Posterior cingulate gyrus (tissue), 11 donors: ENCODE results near the gene NUDT5.
"Not testable (repeated sequence)": the region's sequence is repeated elsewhere in the genome, so short reads cannot be mapped to it uniquely, and the experiment has no call there.

ENCODE experiments used
- DNase-seq, 10 donors: peaks; one replicate each; pipeline versions ENCODE4 v3.0.0 to v3.0.0-alpha.2; 2020 to 2021; ENCODE audit warnings: mixed read lengths in 3 of 10
- intact Hi-C: fragments of 100-400 bp; cut with DNase I; formaldehyde crosslinking; loops from one replicate; pipeline ENCODE4 v1.15.1; 2023

Gene NUDT5

GRCh38 chr10:12195603-12196506 lies at the start of gene NUDT5, which contains the start of gene CDC123:
Gene NUDT5, minus strand, starts transcription at chr10:12195891. Its CDS starts 9,600 bp downstream, at chr10:12186291.
Gene CDC123, plus strand, starts transcription at chr10:12196188. Its CDS starts 58 bp downstream, at chr10:12196246.
- intact Hi-C loops = loop anchor here (2.0 to 10.0 kb wide), 2 partner anchors 67 to 131 kb away; partner anchors contain the start of genes DHTKD1 and SEC61A2
- DNase-seq = peak; percentile 83 to 98 (median 87)

- intact Hi-C loops = no loop called here
- no peak for DNase-seq
Observed at GRCh38 chr10:12243864-12244620, 48.4 kb upstream of the NUDT5 start.

GRCh38 chr10:12241810-12242529 lies 46.3 kb upstream of the NUDT5 start:
- intact Hi-C loops = no loop called here
- no peak for DNase-seq

GRCh38 chr10:12238821-12239220 lies 43.1 kb upstream of the NUDT5 start:
- intact Hi-C loops = no loop called here
- no peak for DNase-seq

GRCh38 chr10:12237265-12238220 lies 41.9 kb upstream of the NUDT5 start:
- intact Hi-C loops = no loop called here
- no peak for DNase-seq

- intact Hi-C loops = no loop called here
- DNase-seq = no peak
Observed at GRCh38 chr10:12235796-12236195, 40.1 kb upstream of the NUDT5 start.

- intact Hi-C loops = no loop called here
- no peak for DNase-seq
Observed at GRCh38 chr10:12235116-12235694, 39.5 kb upstream of the NUDT5 start.

- DNase-seq, intact Hi-C loops: not testable (repeated sequence)
Observed at GRCh38 chr10:12234687-12235086, 39.0 kb upstream of the NUDT5 start.

GRCh38 chr10:12228851-12229250 lies 33.2 kb upstream of the NUDT5 start:
- intact Hi-C loops = no loop called here
- DNase-seq = peak in 1 of 10 donors; percentile 80

GRCh38 chr10:12226438-12226837 lies 30.7 kb upstream of the NUDT5 start:
- DNase-seq = peak in 2 of 10 donors; percentile 49 to 63
- intact Hi-C loops = not testable (repeated sequence)

- no peak for DNase-seq
- intact Hi-C loops = no loop called here
Observed at GRCh38 chr10:12225444-12225843, 29.8 kb upstream of the NUDT5 start.

GRCh38 chr10:12221323-12222298 lies 25.9 kb upstream of the NUDT5 start:
- DNase-seq = peak in 3 of 10 donors; percentile 39 to 85 (median 61)
- intact Hi-C loops = no loop called here

GRCh38 chr10:12218991-12219390 lies 23.3 kb upstream of the NUDT5 start:
- no peak for DNase-seq
- intact Hi-C loops = no loop called here

- peak in 2 of 10 donors; percentile 12 to 31 for DNase-seq
Observed at GRCh38 chr10:12214763-12215218, 19.1 kb upstream of the NUDT5 start.

GRCh38 chr10:12214093-12214492 lies 18.4 kb upstream of the NUDT5 start:
- intact Hi-C loops = no loop called here
- no peak for DNase-seq

More at GRCh38 chr10:12214763-12215218, 19.1 kb upstream of the NUDT5 start:
- intact Hi-C loops = no loop called here

- DNase-seq = no peak
- intact Hi-C loops = no loop called here
Observed at GRCh38 chr10:12213621-12214020, 17.9 kb upstream of the NUDT5 start.

GRCh38 chr10:12212454-12212853 lies 16.8 kb upstream of the NUDT5 start:
- DNase-seq = no peak
- intact Hi-C loops = no loop called here

GRCh38 chr10:12208460-12208859 lies 12.8 kb upstream of the NUDT5 start:
- DNase-seq = no peak
- intact Hi-C loops = no loop called here
